AG10803 (cell line): ENCODE results near the gene CLDN22.

ENCODE experiments used
- DNase-seq: peaks from one replicate; pipeline ENCODE4 v3.0.0; 2010; ENCODE audit warnings: low read depth
- H3K4me3 ChIP-seq: 2 replicates; pipeline ENCODE4 v1.5.1; 2011; ENCODE audit warnings: mild to moderate bottlenecking, low read length, control low read depth
- CTCF ChIP-seq: conservative IDR thresholded peaks from 2 replicates; pipeline ENCODE4 v1.5.1; 2011; ENCODE audit warnings: mild to moderate bottlenecking, low read length, control low read depth, inconsistent platforms

The CLDN22 gene

GRCh38 chr4:183360161-183360919, 40.3 kb upstream of the CLDN22 start:
- TF ChIP-seq CTCF: no peak
- H3K4me3 ChIP-seq: no peak overlapping the region
- peak; percentile 83 for DNase-seq

- no peak for DNase-seq
- TF ChIP-seq CTCF: no peak
- H3K4me3 ChIP-seq: no peak overlapping the region
These were observed 38.2 kb upstream of the CLDN22 start for GRCh38 chr4:183358215-183358755.

- no peak for DNase-seq
- no peak for TF ChIP-seq CTCF
- no peak overlapping the region for H3K4me3 ChIP-seq
These were observed 37.0 kb upstream of the CLDN22 start for GRCh38 chr4:183356931-183357675.

GRCh38 chr4:183356173-183356830, 36.2 kb upstream of the CLDN22 start:
- TF ChIP-seq CTCF: no peak
- DNase-seq: no peak
- no peak overlapping the region for H3K4me3 ChIP-seq

- peak; percentile 61 for DNase-seq
- H3K4me3 ChIP-seq: no peak overlapping the region
- TF ChIP-seq CTCF: no peak
These were observed 35.3 kb upstream of the CLDN22 start for GRCh38 chr4:183355405-183355804.

- H3K4me3 ChIP-seq: no peak overlapping the region
- DNase-seq: no peak
- TF ChIP-seq CTCF: no peak
These were observed 34.1 kb upstream of the CLDN22 start for GRCh38 chr4:183354219-183354618.
